GM13977 (cell line): ENCODE results near the gene ANXA3.

ENCODE experiments used
- DNase-seq: peaks from one replicate; pipeline ENCODE4 v3.0.0; 2012; ENCODE audit warnings: low spot score
- in situ Hi-C: fragments of 300-500 bp; cut with MboI; formaldehyde crosslinking; loops from one replicate; pipeline ENCODE4 v1.12.0; 2022; ENCODE audit warnings: low sequenced_read_pairs, low pct_unique_long_range_greater_than_20kb, mixed read lengths, inconsistent platforms; ENCODE audit not compliant: unreplicated experiment
- TF ChIP-seq, protein P1 (sequence below): IDR thresholded peaks from 2 replicates; pipeline ENCODE4 v1.5.1; 2012; ENCODE audit warnings: mild to moderate bottlenecking, control low read depth; ENCODE audit not compliant: insufficient read depth; ENCODE audit errors: extremely low read depth, missing control alignments

ANXA3 gene

DNA sequence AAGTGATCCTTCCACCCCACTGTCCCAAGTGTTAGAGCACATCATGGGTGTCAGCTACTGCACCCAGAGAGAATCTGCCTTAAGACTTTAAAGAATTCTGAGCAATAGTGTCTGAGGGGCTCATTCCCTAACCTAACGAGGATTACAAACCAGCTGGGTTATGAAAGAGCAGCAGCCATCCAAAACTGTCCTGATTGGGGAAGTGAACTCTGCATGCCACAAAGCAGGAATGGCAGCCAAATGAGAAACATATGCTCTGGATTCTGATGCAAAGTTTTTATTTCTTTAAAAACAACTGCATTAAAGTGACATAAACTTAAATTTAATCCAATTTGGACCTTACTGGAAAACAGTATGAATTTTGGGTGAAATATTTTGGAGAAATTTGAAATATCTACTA lies 103.2 kb downstream of the ANXA3 start:
- TF ChIP-seq, protein P1, sequence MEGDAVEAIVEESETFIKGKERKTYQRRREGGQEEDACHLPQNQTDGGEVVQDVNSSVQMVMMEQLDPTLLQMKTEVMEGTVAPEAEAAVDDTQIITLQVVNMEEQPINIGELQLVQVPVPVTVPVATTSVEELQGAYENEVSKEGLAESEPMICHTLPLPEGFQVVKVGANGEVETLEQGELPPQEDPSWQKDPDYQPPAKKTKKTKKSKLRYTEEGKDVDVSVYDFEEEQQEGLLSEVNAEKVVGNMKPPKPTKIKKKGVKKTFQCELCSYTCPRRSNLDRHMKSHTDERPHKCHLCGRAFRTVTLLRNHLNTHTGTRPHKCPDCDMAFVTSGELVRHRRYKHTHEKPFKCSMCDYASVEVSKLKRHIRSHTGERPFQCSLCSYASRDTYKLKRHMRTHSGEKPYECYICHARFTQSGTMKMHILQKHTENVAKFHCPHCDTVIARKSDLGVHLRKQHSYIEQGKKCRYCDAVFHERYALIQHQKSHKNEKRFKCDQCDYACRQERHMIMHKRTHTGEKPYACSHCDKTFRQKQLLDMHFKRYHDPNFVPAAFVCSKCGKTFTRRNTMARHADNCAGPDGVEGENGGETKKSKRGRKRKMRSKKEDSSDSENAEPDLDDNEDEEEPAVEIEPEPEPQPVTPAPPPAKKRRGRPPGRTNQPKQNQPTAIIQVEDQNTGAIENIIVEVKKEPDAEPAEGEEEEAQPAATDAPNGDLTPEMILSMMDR: no peak
- in situ Hi-C loops: no loop called here
- DNase-seq: no peak

DNA sequence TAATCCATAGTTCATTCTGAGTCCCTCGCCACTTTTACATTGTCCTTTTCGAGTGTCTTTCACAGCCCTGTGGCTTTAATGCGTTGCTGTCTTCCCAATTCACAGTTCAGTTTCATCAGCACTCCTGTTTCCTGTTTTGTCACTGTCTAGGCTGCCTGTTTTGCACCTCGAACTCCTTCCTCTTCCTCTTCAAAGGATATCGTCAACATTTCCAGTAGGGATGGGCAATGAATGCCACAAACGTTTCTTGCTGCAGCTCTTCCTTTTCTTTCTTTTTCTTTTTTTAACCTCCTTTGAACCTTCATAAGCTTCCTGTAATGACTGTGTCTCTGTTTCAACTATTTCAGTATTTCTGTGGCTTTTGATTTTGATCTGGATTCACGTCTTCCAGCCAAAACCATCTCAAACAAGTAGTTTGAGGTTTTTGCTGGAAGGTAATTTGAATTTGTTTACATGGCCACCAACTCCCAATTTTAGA lies 105.4 kb downstream of the ANXA3 start:
- no peak for DNase-seq
- in situ Hi-C loops: no loop called here
- TF ChIP-seq, protein P1: no peak

DNA sequence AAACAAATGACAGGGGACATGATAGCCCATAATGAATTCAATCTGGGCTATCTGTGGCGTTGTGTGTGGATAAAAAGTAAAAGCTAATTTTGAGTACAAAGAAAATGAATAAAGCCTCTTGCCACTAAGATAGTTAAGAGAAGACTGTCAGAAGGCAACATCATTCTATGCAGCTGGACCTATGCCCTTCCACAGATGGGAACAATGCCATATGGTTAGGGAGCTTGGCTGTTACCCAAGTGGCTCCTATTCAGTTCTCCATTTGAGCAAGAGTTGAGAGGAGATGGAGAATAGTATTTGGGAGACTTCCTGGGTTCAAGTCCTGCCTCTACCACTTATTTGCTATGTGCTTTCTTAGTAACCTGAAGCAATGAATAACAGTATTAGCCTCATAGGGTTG lies 107.7 kb downstream of the ANXA3 start:
- no peak for DNase-seq
- in situ Hi-C loops: no loop called here
- TF ChIP-seq, protein P1: no peak

DNA sequence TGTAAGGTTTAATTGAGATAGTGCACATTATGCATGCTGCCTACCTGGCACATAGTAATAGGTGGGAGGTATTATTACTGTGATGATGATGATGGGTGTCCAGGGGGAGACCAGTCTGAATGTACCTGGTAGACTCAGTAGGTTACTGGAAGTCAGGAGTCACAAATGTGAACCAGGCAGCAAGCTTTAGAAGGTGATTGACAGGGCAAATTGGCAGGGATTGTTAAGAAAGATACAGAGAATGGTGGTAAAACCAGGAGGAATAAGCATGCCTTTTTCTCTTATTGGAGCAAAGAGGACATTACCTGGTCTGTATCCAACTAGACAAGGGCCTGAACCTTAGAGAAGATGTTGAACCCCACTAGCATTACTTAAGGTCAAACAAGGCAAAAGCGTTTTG lies 108.1 kb downstream of the ANXA3 start:
- TF ChIP-seq, protein P1: no peak
- in situ Hi-C loops: no loop called here
- DNase-seq: no peak
